GM19452 (cell line): ENCODE measurements around the gene EFEMP1.

Experiments
- ATAC-seq: cut with Tn5 transposase; IDR thresholded peaks from one replicate; pipeline ENCODE4 v1.9.1; 2021; ENCODE audit not compliant: unreplicated experiment

The EFEMP1 gene

GRCh38 chr2:55936351-55936750 lies 12.8 kb upstream of the EFEMP1 start:
- no peak for ATAC-seq

GRCh38 chr2:55934337-55934736 lies 10.8 kb upstream of the EFEMP1 start:
- ATAC-seq, result no peak

- no peak for ATAC-seq
These were observed 9.3 kb upstream of the EFEMP1 start for GRCh38 chr2:55932843-55933242.

- no peak for ATAC-seq
These were observed 7.7 kb upstream of the EFEMP1 start for GRCh38 chr2:55931281-55931680.

- ATAC-seq, result no peak
These were observed 5.9 kb upstream of the EFEMP1 start for GRCh38 chr2:55929476-55929875.

- ATAC-seq, result no peak
These were observed 3.4 kb upstream of the EFEMP1 start for GRCh38 chr2:55926974-55927373.

- no peak for ATAC-seq
These were observed 2.7 kb upstream of the EFEMP1 start for GRCh38 chr2:55926246-55926645.

- no peak for ATAC-seq
These were observed 370 bp upstream of the EFEMP1 start for GRCh38 chr2:55923982-55924321.

GRCh38 chr2:55922291-55922907 lies 1.2 kb downstream of the EFEMP1 start:
- no peak for ATAC-seq

- ATAC-seq, result no peak
These were observed 4.0 kb downstream of the EFEMP1 start for GRCh38 chr2:55919574-55919973.

- ATAC-seq, result no peak
These were observed 4.7 kb downstream of the EFEMP1 start for GRCh38 chr2:55918856-55919255.

- no peak for ATAC-seq
These were observed 5.7 kb downstream of the EFEMP1 start for GRCh38 chr2:55917713-55918390.

GRCh38 chr2:55917117-55917516 lies 6.5 kb downstream of the EFEMP1 start:
- no peak for ATAC-seq

GRCh38 chr2:55916473-55917049 lies 7.0 kb downstream of the EFEMP1 start:
- ATAC-seq, result no peak

GRCh38 chr2:55914786-55915185 lies 8.8 kb downstream of the EFEMP1 start:
- ATAC-seq, result no peak

- ATAC-seq, result no peak
These were observed 10.7 kb downstream of the EFEMP1 start for GRCh38 chr2:55912926-55913325.

- ATAC-seq, result no peak
These were observed 13.5 kb downstream of the EFEMP1 start for GRCh38 chr2:55910077-55910476.

GRCh38 chr2:55907686-55908085 lies 15.9 kb downstream of the EFEMP1 start:
- no peak for ATAC-seq

GRCh38 chr2:55906993-55907392 lies 16.6 kb downstream of the EFEMP1 start:
- ATAC-seq, result no peak

- ATAC-seq, result no peak
These were observed 19.9 kb downstream of the EFEMP1 start for GRCh38 chr2:55903727-55904126.

GRCh38 chr2:55902971-55903370 lies 20.6 kb downstream of the EFEMP1 start:
- no peak for ATAC-seq

- ATAC-seq, result no peak
These were observed 21.2 kb downstream of the EFEMP1 start for GRCh38 chr2:55902429-55902828.

- no peak for ATAC-seq
These were observed 21.6 kb downstream of the EFEMP1 start for GRCh38 chr2:55901941-55902340.
